Peyer's patch (tissue), 4 donors: ENCODE results near the gene SLC6A18. TPM values are rescaled to one million over a fixed set of nuclear protein-coding genes. Genes with fewer than 3 reads are reported as not detected.
A peak's percentile ranks its signal among the peaks of the same experiment; 100 is the strongest.
"Not testable (repeated sequence)": the region's sequence is repeated elsewhere in the genome, so short reads cannot be mapped to it uniquely, and the experiment has no call there.

Source experiments
- DNase-seq, 3 donors: peaks; one replicate each; pipeline ENCODE4 v3.0.0-alpha.2; 2017 to 2019
- H3K27ac ChIP-seq, 4 donors: fragments of 200-600 bp; sonication (generic); one replicate each; pipeline ENCODE4 v1.5.1; 2016 to 2019
- H3K27me3 ChIP-seq, 2 donors: fragments of 200-600 bp; sonication (generic); one replicate each; pipeline ENCODE4 v1.5.1; 2019
- H3K36me3 ChIP-seq, 3 donors: fragments of 200-600 bp; sonication (generic); one replicate each; pipeline ENCODE4 v1.5.1; 2016 to 2019
- H3K4me1 ChIP-seq, 4 donors: fragments of 200-600 bp; sonication (generic); one replicate each; pipeline ENCODE4 v1.5.1; 2016 to 2019
- H3K4me3 ChIP-seq, 4 donors: fragments of 200-600 bp; sonication (generic); 1 replicate in 3 of 4; 2 replicates in 1 of 4; pipeline ENCODE4 v1.5.1; 2016 to 2019; ENCODE audit warnings: mild to moderate bottlenecking in 1 of 4
- H3K9me3 ChIP-seq, 4 donors: fragments of 200-600 bp; sonication (generic); one replicate each; pipeline ENCODE4 v1.5.1; 2016 to 2019; ENCODE audit warnings: mild to moderate bottlenecking in 1 of 4
- CTCF ChIP-seq, 6 experiments: fragments of 450-650 bp in 4 of 6; fragments of 200-600 bp in 2 of 6; sonication (generic) in 1 of 6; IDR thresholded peaks; one replicate each; pipeline ENCODE4 v1.5.1; 2017 to 2019; ENCODE audit warnings: antibody characterized with exemption in 6 of 6, mild to moderate bottlenecking in 3 of 6, moderate library complexity in 1 of 6
- POLR2A ChIP-seq, 2 donors: fragments of 450-650 bp; IDR thresholded peaks; one replicate each; pipeline ENCODE4 v1.5.1; 2017; ENCODE audit warnings: antibody characterized with exemption in 2 of 2, mild to moderate bottlenecking in 2 of 2, moderate library complexity in 2 of 2
- total RNA-seq, 4 donors: library from RNA; depleted of rRNA; stranded (reverse); fragments of >200 nt; gene quantifications; one replicate each; pipeline ENCODE4 v1.1.0, GENCODE V29; 2016

Gene SLC6A18
- total RNA-seq, 4 donors from 2014 or later: 0.53 to 0.95 TPM; not detected in 2

DNA sequence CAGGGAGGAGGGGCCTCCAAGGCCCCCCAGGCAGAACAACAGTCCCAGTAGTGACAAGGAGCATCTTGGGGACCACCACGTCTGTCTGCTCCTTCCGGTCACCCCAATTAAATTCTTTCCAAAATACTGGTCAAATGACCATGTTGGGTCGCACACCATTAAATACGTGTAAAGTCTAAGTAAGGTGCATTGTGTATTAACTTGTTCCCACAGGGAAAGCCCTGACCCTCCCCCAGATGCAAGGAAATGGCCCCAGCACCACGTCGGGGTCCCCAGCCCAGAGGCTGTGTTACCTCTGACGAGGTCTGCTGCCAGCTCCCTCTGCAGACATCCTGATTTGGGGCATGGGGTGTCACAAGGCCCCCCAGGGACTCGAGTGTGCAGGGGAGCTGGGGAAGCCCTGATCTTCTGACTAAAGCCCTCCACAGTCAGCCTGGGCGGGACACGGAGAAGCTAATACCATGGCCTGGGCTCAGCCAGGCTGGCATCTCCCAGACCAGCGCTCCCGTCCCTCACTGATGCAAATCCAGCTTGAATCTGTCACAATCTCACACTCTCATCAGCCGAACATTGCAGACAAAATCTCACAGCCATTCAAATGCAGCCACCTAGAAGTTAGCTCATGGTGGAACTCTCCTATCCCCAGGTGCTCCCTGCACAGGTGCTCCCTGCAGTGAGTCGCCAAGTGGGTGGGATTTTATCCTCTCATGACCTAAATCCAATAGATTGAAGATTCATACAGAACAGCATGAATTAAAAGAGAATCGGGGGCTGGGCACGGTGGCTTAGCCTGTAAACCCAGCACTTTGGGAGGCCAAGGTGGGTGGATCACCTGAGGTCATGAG, 56.1 kb downstream of the SLC6A18 start:
- H3K4me1 ChIP-seq: no peaks in the 10 kb centered on the region
- no peaks in the 10 kb centered on the region for H3K27me3 ChIP-seq

GRCh38 chr5:1282131-1282992, 57.2 kb downstream of the SLC6A18 start:
- H3K4me3 ChIP-seq: no peak overlapping the region
- no peaks in the 10 kb centered on the region for H3K36me3 ChIP-seq
- H3K27me3 ChIP-seq: no peaks in the 10 kb centered on the region
- no peaks in the 10 kb centered on the region for H3K9me3 ChIP-seq
- DNase-seq: peak in 2 of 3 donors; percentile 34 to 40
- no peaks in the 10 kb centered on the region for H3K4me1 ChIP-seq
- H3K27ac ChIP-seq: no peak overlapping the region
- TF ChIP-seq POLR2A (IDR thresholded peaks at IDR 0.05) (no peak), CTCF (IDR thresholded peaks at IDR 0.05) (no peak)

More for the DNA sequence above, 56.1 kb downstream of the SLC6A18 start:
- Histone ChIP-seq H3K36me3 (no peaks in the 10 kb centered on the region), H3K9me3 (no peaks in the 10 kb centered on the region), H3K4me3 (no peak overlapping the region), H3K27ac (no peak overlapping the region)
- no peak for TF ChIP-seq POLR2A (IDR thresholded peaks at IDR 0.05)
- no peak for TF ChIP-seq CTCF (IDR thresholded peaks at IDR 0.05)
- DNase-seq: peak in 2 of 3 donors; percentile 19 to 34

DNA sequence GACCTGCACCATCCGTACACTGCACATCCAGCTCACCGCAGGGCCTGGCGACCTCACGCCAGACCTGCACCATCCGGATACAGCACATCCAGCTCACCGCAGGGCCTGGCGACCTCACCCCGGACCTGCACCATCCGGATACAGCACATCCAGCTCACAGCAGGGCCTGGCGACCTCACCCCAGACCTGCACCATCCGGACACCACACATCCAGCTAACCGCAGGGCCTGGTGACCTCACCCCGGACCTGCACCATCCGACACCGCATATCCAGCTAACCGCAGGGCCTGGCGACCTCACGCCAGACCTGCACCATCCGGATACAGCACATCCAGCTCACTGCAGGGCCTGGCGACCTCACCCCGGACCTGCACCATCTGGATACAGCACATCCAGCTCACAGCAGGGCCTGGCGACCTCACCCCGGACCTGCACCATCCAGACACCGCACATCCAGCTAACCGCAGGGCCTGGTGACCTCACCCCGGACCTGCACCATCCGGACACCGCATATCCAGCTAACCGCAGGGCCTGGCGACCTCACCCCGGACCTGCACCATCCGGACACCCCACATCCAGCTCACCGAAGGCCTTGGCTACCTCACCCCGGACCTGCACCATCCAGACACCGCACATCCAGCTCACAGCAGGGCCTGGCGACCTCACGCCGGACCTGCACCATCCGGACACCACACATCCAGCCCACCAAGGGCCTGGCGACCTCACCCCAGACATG, 58.0 kb downstream of the SLC6A18 start:
- H3K4me3 ChIP-seq, H3K4me1 ChIP-seq, H3K9me3 ChIP-seq, H3K27ac ChIP-seq, H3K27me3 ChIP-seq, H3K36me3 ChIP-seq: not testable (repeated sequence)
- peak in 1 of 3 donors; percentile 19 for DNase-seq

GRCh38 chr5:1283729-1284041, 58.5 kb downstream of the SLC6A18 start:
- H3K4me3 ChIP-seq, H3K36me3 ChIP-seq, H3K4me1 ChIP-seq, H3K9me3 ChIP-seq, H3K27ac ChIP-seq, H3K27me3 ChIP-seq: not testable (repeated sequence)
- peak in 1 of 3 donors; percentile 41 for DNase-seq

GRCh38 chr5:1284336-1284970, 59.3 kb downstream of the SLC6A18 start:
- H3K27ac ChIP-seq, H3K4me1 ChIP-seq, H3K27me3 ChIP-seq, H3K36me3 ChIP-seq, H3K9me3 ChIP-seq, H3K4me3 ChIP-seq: not testable (repeated sequence)
- DNase-seq: peak in 1 of 3 donors; percentile 41

DNA sequence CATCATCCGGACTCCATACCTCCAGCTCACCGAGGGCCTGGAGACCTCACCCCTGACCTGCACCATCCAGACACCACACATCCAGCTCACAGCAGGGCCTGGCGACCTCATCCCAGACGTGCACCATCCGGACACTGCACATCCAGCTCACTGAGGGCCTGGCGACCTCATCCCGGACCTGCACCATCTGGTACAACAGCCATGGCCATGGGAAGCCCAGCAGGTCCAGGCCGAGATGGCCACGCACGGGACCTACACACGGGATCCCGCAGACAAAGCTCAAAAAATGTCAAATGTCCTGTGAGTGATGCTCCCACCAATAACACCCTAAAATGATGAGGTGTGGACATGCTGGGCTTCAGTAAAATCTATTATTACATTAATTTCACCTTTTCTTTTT, 60.0 kb downstream of the SLC6A18 start:
- Histone ChIP-seq H3K27ac (no peak overlapping the region), H3K36me3 (no peaks in the 10 kb centered on the region), H3K4me3 (no peak overlapping the region), H3K27me3 (no peaks in the 10 kb centered on the region), H3K9me3 (no peaks in the 10 kb centered on the region), H3K4me1 (no peaks in the 10 kb centered on the region)
- no peak for TF ChIP-seq POLR2A (IDR thresholded peaks at IDR 0.05)
- TF ChIP-seq CTCF (IDR thresholded peaks at IDR 0.05): no peak
- no peak for DNase-seq
